ENCODE data around the gene CUEDC2.
A peak's percentile ranks its signal among the peaks of the same experiment; 100 is the strongest.

CUEDC2 gene

DNA sequence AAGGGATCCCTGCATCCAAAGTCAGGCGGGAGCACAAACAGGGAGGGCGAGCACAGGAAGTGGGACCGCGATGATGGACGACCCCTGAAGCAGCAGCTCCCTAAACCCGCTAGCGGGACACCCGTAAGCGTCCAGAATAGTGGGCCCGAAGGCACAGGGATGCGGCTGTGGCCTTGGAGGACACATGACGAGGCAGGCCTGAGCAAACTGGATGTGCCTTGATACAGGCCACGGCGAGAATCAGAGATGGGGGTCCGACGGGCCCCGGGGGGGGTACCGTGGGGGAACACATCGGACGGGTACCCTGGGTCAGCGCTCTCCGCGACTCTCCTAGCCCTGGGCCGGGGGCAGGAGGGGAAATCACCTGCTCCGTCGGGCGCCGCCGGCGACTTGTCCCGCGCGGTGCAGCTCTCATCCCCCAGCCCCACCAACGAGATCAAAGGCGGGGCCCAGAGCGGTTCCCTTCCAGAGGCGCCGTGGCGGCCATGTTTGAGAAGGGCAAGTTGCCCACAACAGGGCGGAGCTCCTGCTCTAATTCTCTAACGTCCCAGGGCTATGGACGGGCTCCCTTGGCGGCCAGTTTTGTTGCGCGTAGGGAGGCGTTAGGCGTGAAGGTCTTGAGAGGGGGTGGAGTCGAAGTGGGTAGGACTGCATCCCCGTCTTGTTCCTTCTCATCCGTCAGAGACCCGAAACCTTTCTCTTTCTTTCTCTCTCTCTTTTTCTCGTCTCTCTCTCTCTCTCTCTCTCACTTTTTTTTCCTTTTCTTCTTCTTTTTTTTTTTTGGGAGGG is at the start of gene CUEDC2:
TSS of gene CUEDC2 (minus strand) at position 413 of the 789 bp plus-strand sequence. CDS start 7,386 bp downstream, outside the sequence.
- DNase-seq: peak; percentile 98

GRCh38 chr10:102480396-102480795 is 48.0 kb upstream of the CUEDC2 start:
- DNase-seq: no peak

DNA sequence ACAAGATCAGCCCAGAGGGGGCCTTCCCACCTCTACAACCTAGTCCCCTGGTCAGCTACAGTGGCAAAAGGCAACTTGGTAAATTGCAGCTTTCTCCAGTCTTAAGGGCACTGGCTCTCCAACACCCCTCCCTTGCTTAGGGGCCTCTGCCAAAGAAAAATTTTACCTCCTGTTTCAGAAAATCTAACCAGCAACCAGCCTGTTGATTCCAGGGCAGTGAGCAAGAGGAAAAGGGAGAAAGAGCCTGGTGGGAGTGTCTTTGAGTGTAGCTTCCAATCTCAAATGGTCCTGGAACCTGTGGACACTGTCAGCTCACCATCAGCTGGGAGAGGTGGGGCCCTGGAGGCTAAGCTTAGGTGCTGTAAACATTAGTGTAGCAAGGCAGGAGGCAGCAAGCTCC is 47.3 kb upstream of the CUEDC2 start:
- DNase-seq: no peak

DNA sequence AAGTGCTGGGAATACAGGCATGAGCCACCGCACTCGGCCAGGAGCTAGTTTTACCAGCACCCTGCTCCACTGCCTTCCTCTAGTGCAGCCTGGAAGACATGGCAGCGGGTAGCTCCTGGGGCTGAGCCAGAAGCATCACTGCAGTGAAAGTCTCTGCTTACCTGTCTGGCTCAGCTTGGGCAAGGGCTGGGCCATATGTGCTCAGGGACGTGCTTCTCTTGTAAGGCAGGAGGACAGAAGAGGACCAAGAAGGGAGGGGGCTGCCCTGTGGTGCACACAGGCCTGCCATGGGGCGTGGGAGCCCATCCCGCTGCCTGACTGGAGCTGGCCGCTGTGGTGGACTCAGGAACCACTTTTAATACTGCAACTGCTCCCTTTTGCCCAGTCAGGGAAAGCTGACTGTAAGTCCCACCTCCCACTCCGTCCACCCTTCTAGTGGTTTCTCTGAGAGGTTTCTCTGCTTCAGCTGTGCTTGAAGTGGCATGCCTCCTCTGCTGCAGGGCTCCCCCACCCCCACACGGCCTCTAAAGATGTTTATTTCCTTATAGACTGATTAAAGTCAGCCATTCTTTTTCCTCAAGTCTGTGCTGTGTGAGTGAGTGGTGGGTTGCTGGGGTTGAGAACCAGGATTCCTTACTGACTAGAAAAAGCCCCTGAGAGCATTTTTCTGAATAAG is 44.2 kb upstream of the CUEDC2 start:
- DNase-seq: no peak

GRCh38 chr10:102475451-102476040 is 43.2 kb upstream of the CUEDC2 start:
- DNase-seq: no peak

GRCh38 chr10:102473445-102474331 is 41.3 kb upstream of the CUEDC2 start:
- DNase-seq: no peak

DNA sequence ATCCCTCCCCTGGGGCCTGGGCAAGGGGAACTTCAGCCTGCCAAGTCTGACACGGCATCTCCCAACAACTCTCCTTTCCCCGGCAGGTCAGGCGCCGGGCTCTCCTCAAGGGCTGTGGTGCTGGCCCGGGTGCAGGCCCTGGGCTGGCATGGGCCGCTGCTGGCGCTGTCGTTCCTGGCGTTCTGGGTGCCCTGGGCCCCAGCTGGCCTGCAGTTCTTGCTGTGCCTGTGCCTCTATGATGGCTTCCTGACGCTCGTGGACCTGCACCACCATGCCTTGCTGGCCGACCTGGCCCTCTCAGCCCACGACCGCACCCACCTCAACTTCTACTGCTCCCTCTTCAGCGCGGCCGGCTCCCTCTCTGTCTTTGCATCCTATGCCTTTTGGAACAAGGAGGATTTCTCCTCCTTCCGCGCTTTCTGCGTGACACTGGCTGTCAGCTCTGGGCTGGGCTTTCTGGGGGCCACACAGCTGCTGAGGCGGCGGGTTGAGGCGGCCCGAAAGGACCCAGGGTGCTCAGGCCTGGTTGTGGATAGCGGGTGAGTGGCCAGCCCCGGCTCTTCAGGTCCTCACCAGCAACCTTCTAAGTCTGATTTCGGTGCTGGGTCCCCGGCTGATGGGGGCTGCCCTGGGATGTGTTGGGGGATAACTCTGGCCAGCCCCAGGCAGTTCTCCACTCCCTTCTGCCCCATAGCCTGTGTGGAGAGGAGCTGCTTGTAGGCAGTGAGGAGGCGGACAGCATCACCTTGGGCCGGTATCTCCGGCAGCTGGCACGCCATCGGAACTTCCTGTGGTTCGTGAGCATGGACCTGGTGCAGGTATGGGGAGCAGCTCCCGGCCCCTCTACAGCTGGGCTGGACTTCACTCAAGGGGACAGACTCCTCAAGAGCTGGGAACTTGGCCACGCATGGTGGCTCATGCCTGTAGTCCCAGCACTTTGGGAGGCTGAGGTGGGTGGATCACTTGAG is 38.5 kb upstream of the CUEDC2 start:
- no peak for DNase-seq

DNA sequence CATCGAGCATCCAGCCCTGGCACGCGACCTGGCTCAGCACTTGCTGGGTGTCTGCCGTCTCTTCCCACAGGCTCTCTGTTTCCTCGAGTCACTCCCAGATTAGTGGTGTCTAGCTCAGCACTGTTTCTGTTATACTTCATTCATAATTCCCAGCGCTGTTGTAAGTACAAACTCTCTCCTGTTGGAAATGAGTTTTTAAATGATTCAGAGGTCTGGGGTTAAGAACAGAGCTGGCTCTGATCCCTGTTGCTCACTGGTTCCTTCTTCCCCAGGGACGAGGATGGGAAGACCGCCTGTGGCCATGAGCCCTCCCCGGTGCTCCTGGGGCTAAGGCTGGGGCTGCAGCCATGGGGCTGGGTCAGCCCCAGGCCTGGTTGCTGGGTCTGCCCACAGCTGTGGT is 36.3 kb upstream of the CUEDC2 start:
- DNase-seq: no peak

GRCh38 chr10:102467971-102468438 is 35.6 kb upstream of the CUEDC2 start:
- DNase-seq: no peak

GRCh38 chr10:102467318-102467717 is 34.9 kb upstream of the CUEDC2 start:
- DNase-seq: no peak

DNA sequence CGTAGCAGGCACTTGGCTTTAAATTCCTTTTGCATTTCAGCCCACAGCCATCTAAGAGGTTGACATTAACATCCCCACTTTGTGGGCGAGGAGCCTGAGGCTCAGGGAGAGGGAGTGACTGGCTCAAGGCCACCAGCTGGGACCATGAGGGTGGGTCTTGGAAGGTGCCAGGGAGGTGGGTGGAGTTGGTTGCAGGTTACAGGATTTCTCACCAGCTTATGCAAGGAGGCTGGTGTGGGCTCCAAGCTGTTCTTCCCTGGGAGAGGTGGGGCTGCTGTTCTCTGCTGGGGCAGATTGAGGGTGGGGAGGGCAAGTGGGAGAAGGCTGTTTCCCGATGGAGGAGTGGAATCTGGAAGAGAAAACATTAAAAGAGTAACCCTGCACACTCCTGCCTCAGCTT is 33.1 kb upstream of the CUEDC2 start:
- DNase-seq: peak; percentile 32

- no peak for DNase-seq
Observed at GRCh38 chr10:102463983-102464382, 31.6 kb upstream of the CUEDC2 start.

DNA sequence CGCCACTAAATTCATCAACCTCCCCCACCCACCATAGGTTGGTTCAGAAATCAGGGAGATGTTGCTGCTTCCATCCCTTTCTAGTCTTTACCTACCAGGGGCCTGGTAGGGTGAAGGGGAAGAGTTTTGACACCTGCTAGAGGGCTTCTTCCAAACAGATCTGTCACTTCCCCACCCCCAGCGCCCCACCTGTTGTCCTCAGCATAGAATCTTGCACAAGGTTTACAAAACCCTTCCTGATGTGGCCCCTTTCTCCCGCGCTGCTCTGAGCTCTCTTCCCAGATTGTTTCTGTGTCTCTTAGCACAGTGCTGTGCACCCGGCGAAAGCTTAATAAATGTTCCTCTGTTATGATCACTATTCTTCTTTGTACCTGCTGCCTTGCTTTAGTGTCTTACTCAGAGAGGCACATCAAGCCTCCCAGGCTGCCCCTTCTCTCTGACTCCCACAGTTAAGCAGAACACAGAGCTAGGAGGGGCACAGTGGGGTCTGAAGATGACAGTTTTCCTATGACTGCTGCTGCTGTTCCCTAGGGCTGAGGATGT is 30.2 kb upstream of the CUEDC2 start:
- peak; percentile 60 for DNase-seq

DNA sequence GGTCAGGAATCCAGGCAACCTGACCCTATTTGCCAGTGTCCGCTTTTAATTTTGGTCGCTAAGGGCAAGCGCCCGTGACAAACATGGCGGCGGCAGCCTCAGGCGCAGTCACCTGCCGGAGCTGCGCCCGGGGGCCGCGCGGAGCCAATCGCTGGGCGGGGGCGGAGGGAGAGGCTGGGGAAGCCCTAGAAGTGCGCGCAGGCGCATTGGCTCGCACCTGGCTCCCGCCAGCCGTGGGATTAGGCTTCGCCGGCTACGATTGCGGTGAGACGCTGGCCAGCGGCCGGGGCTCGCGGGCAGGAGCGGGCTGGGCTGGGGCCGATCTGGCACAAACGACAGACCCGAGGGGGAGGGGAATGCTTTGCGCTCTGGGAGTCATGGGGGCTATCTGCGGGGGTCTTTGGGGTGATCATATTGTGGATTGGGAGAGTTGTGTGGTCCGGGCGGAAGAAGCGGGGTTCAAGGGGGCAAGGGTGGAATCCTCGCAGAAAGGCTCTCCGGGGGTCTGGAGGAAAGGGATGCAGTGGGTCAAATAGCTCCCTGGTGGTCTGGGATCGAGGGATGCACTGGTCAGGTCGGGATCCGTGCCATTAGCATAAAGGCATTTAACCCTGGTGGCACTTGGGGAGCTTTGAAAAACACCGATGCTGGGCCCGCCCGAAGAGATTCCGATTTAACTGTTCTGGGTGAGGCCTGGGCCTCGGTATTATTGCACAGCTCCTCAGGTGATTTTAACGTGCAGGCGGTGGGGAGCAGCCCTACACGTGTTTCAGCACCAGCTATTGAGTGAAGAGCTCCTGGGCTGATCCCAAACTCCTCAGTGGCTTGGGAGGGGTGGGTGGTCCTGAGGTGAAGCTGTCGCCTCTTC is 29.0 kb upstream of the CUEDC2 start:
- peak; percentile 97 for DNase-seq

DNA sequence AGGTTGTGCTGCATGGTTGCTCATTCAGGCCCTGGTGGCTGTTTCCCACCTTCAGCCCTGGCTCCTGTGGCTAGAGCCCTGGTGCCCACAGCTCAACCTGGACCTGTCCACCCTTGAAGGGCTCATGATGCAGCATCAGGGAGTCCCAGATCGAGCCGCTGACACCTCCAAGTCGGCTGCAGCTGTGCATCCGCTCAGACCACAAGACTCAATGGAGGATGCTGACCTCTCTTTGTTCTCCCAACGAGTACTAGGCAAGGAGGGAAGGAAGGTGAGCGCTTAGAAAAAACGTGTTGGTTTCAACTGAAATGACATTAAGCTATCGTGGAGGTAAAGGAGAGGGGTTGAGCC is 28.4 kb upstream of the CUEDC2 start:
- no peak for DNase-seq

GRCh38 chr10:102458656-102459055 is 26.3 kb upstream of the CUEDC2 start:
- DNase-seq: no peak

DNA sequence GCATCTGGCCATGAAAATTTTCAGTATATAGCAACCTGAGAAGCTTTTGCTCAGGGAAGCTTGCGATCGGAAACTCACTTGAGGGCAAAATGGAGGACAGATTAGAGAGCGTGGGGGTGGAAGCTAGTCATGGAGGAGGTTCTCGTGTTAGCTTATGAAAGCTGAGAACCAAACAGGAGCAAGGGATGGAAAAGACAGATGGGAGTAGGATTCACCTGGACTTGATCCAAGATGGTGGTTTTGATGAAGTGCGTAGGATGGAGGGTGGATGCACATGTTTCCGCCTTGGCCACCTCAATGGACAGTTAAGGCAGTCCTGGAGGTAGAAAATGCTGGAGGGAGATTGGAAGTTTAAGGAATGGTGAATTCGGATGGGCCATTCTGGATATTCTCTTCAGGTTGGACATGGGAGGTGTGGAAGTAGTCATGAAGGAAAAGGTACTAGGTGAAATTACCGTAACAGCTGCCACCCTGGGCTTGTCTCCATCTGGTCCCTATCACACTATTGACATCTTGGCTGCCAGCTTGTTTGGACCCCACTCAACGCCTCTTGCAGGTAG is 25.3 kb upstream of the CUEDC2 start:
- peak; percentile 66 for DNase-seq

DNA sequence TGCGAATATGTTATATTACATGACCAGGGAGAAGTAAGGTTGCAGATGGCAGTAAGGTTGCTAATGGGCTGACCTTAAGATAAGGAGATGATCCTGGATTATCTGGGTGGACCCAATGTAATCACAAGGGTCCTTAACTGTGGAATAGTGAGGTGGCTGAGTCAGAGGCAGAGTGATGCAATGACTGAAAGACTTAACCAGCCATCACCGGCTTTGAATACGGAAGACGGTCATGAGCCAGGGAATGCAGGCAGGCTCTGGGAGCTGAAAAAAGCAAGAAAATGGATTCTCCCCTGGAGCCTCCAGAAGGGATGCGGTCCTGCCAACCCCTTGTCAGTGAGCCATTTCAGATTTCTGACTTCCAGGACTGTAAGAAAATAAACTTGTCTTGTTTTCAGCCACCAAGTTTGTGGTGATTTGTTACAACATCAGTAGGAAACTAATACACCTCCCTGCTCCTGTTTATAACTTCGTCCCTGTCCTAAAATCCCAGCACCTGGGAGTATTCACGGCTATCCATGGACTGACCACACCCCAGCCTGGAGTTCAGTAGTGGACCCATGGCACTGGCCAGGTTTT is 23.6 kb upstream of the CUEDC2 start:
- DNase-seq: peak; percentile 97

- peak; percentile 80 for DNase-seq
Observed at GRCh38 chr10:102454662-102455487, 22.5 kb upstream of the CUEDC2 start.

Data from NCI-H82 (cell line).